A673 (cell line): Measurements from ENCODE around the gene GNRH2.

Experiments
- CTCF ChIP-seq: fragments of 300-800, 200-600 bp; sonication (generic); conservative IDR thresholded peaks from 2 replicates; pipeline ENCODE4 v1.5.1; 2017; ENCODE audit warnings: low read depth, mild to moderate bottlenecking, antibody characterized with exemption, low read length, moderate library complexity, mixed read lengths
- EZH2 ChIP-seq: fragments of 200-600 bp; sonication (generic); IDR thresholded peaks from 2 replicates; pipeline ENCODE4 v1.6.1; 2017; ENCODE audit warnings: borderline replicate concordance, low read depth, mild to moderate bottlenecking, mixed read lengths, antibody characterized with exemption, low read length; ENCODE audit not compliant: poor library complexity, severe bottlenecking

- TF ChIP-seq CTCF (no peak), EZH2 (no peak)
Observed at GRCh38 chr20:3090565-3090964, 47.1 kb downstream of the GNRH2 start.
